GM18517 (cell line): ENCODE results near the gene DEFB108B.
"Not testable (repeated sequence)": the region's sequence is repeated elsewhere in the genome, so short reads cannot be mapped to it uniquely, and the experiment has no call there.

Experiments
- ATAC-seq: cut with Tn5 transposase; IDR thresholded peaks from one replicate; pipeline ENCODE4 v1.9.1; 2021; ENCODE audit warnings: mild to moderate bottlenecking, moderate library complexity; ENCODE audit not compliant: unreplicated experiment

The DEFB108B gene

GRCh38 chr11:71813481-71814355 is 19.3 kb upstream of the DEFB108B start:
- ATAC-seq, result not testable (repeated sequence)

GRCh38 chr11:71821539-71821938 is 11.5 kb upstream of the DEFB108B start:
- ATAC-seq, result not testable (repeated sequence)

GRCh38 chr11:71829247-71829646 is 3.8 kb upstream of the DEFB108B start:
- ATAC-seq, result not testable (repeated sequence)

- ATAC-seq, result not testable (repeated sequence)
Observed at GRCh38 chr11:71829686-71830085, 3.3 kb upstream of the DEFB108B start.

GRCh38 chr11:71842720-71843119 is 9.7 kb downstream of the DEFB108B start:
- not testable (repeated sequence) for ATAC-seq

GRCh38 chr11:71843355-71843754 is 10.4 kb downstream of the DEFB108B start:
- ATAC-seq, result not testable (repeated sequence)

GRCh38 chr11:71843858-71844257 is 10.9 kb downstream of the DEFB108B start:
- ATAC-seq, result no peak

GRCh38 chr11:71853895-71854294 is 20.9 kb downstream of the DEFB108B start:
- not testable (repeated sequence) for ATAC-seq

- not testable (repeated sequence) for ATAC-seq
Observed at GRCh38 chr11:71855880-71856279, 22.9 kb downstream of the DEFB108B start.

- ATAC-seq, result not testable (repeated sequence)
Observed at GRCh38 chr11:71860835-71861234, 27.8 kb downstream of the DEFB108B start.

- ATAC-seq, result not testable (repeated sequence)
Observed at GRCh38 chr11:71863978-71864627, 31.1 kb downstream of the DEFB108B start.

- ATAC-seq, result not testable (repeated sequence)
Observed at GRCh38 chr11:71867209-71867608, 34.2 kb downstream of the DEFB108B start.

- not testable (repeated sequence) for ATAC-seq
Observed at GRCh38 chr11:71869931-71870330, 36.9 kb downstream of the DEFB108B start.

- ATAC-seq, result not testable (repeated sequence)
Observed at GRCh38 chr11:71870661-71871060, 37.7 kb downstream of the DEFB108B start.

- ATAC-seq, result not testable (repeated sequence)
Observed at GRCh38 chr11:71876262-71876661, 43.3 kb downstream of the DEFB108B start.

GRCh38 chr11:71878059-71878458 is 45.1 kb downstream of the DEFB108B start, which contains the start of gene DEFB131B:
DEFB131B (plus strand) TSS chr11:71878453; CDS start chr11:71878453, 0 bp downstream.
- ATAC-seq, result not testable (repeated sequence)

- not testable (repeated sequence) for ATAC-seq
Observed at GRCh38 chr11:71885806-71886205, 52.8 kb downstream of the DEFB108B start.
